HepG2 (cell line): ENCODE results near the gene NECTIN2. TPM values are rescaled to one million over a fixed set of nuclear protein-coding genes. Genes with fewer than 3 reads are reported as not detected.

Experiments used
- AFF4 ChIP-seq: sonication (generic); formaldehyde crosslinking; IDR thresholded peaks from 2 replicates; pipeline ENCODE4 v1.4.0; 2020; ENCODE audit warnings: missing genetic modification reagents
- AKNA ChIP-seq: sonication (generic); formaldehyde crosslinking; IDR thresholded peaks from 2 replicates; pipeline ENCODE4 v1.4.0; 2020; ENCODE audit warnings: missing genetic modification reagents, borderline replicate concordance
- ARID5B ChIP-seq: IDR thresholded peaks from 2 replicates; pipeline ENCODE4 v1.4.0; 2020; ENCODE audit warnings: mild to moderate bottlenecking, missing genetic modification reagents
- ARNTL ChIP-seq: sonication (generic); formaldehyde crosslinking; IDR thresholded peaks from 2 replicates; pipeline ENCODE4 v1.4.0; 2020; ENCODE audit warnings: mild to moderate bottlenecking, missing genetic modification reagents
- CEBPB ChIP-seq: IDR thresholded peaks from 2 replicates; pipeline ENCODE4 v1.6.1; 2011; ENCODE audit warnings: low read depth, low read length, improper control_type of control experiment, borderline replicate concordance
- FOXO1 ChIP-seq: sonication (generic); formaldehyde crosslinking; IDR thresholded peaks from 2 replicates; pipeline ENCODE4 v1.4.0; 2020; ENCODE audit warnings: missing genetic modification reagents
- GTF2F1 ChIP-seq: fragments of 150-350 bp; IDR thresholded peaks from 2 replicates; pipeline ENCODE4 v1.6.1; 2014; ENCODE audit warnings: low read length
- KLF6 ChIP-seq: IDR thresholded peaks from 2 replicates; pipeline ENCODE4 v1.8.0; 2016; ENCODE audit warnings: missing biosample characterization, missing genetic modification reagents
- TEAD3 ChIP-seq: optimal IDR thresholded peaks from 2 replicates; pipeline ENCODE3; 2016; ENCODE audit warnings: borderline replicate concordance
- ZNF530 ChIP-seq: sonication (generic); formaldehyde crosslinking; IDR thresholded peaks from 2 replicates; pipeline ENCODE4 v1.5.0; 2020; ENCODE audit warnings: low read depth, mild to moderate bottlenecking, missing genetic modification reagents
- ZNF546 ChIP-seq: sonication (generic); formaldehyde crosslinking; conservative IDR thresholded peaks from 2 replicates; pipeline ENCODE4 v1.8.1; 2023; ENCODE audit warnings: mild to moderate bottlenecking, missing genetic modification reagents
- ZNF572 ChIP-seq: sonication (generic); formaldehyde crosslinking; IDR thresholded peaks from 2 replicates; pipeline ENCODE4 v1.5.1; 2020; ENCODE audit warnings: mild to moderate bottlenecking, missing genetic modification reagents
- ZNF737 ChIP-seq: sonication (generic); formaldehyde crosslinking; IDR thresholded peaks from 2 replicates; pipeline ENCODE4 v1.5.0; 2020; ENCODE audit warnings: missing genetic modification reagents, mild to moderate bottlenecking, borderline replicate concordance
- ZSCAN22 ChIP-seq: sonication (generic); formaldehyde crosslinking; IDR thresholded peaks from 2 replicates; pipeline ENCODE4 v1.4.0; 2020; ENCODE audit warnings: mild to moderate bottlenecking, missing genetic modification reagents
- polyA plus RNA-seq, 8 experiments: library from polyadenylated mRNA; depleted of rRNA in 3 of 8; stranded (reverse) in 7 of 8; unstranded in 1 of 8; fragments of >200 nt; fragmentation: Illumina TruSeq in 4 of 8; extraction: Trizol in 4 of 8; gene quantifications; 2 replicates each; pipeline versions ENCODE4 v1.2.1 to v1.2.3, GENCODE V29; 2011 to 2016; ENCODE audit warnings: low read depth in 4 of 8, missing spikeins in 1 of 8, mixed read lengths in 1 of 8; ENCODE audit not compliant: insufficient read depth in 1 of 8
- total RNA-seq, 5 experiments: library from RNA; depleted of rRNA; stranded (reverse); fragments of >200 nt; fragmentation: Illumina TruSeq; extraction: Trizol; gene quantifications; 2 replicates each; pipeline ENCODE4 v1.2.3, GENCODE V29; 2016; ENCODE audit warnings: low read depth in 1 of 5
- TF ChIP-seq, protein P1 (sequence below): sonication (generic); formaldehyde crosslinking; IDR thresholded peaks from 2 replicates; pipeline ENCODE4; 2020; ENCODE audit warnings: missing genetic modification reagents, mild to moderate bottlenecking, borderline replicate concordance

NECTIN2 gene
- total and polyA plus RNA-seq, 2 of the 13 experiments (the other 11 are each of a cell fraction or from before 2014, with no cell fraction given) = 75.4 to 114 TPM

DNA sequence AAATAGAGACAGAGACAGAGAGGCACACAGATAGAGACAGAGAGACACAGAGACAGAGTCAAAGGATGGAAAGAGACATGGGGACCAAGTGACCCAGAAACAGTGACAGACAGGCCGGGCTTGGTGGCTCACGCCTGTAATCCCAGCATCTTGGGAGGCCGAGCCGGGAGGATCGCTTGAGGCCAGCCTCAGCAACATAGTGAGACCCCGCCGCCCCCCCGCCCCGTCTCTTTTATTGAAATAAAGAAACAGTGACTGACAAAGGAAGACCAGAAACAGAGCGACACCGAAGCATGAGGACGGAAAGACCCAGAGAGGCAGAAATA lies 848 bp upstream of the NECTIN2 start (continued):
- TF ChIP-seq ZSCAN22 (CRISPR knock-in tag) (no peak), ZNF530 (CRISPR knock-in tag) (no peak), FOXO1 (CRISPR knock-in tag) (no peak), ARID5B (no peak), TEAD3 (CRISPR knock-in tag) (no peak), ARNTL (no peak), ZNF737 (CRISPR knock-in tag) (no peak), ZNF546 (CRISPR knock-in tag) (no peak), CEBPB (no peak), AKNA (CRISPR knock-in tag) (no peak), ZNF572 (CRISPR knock-in tag) (no peak), AFF4 (CRISPR knock-in tag) (no peak), KLF6 (CRISPR knock-in tag) (no peak), GTF2F1 (no peak)
- TF ChIP-seq, protein P1, sequence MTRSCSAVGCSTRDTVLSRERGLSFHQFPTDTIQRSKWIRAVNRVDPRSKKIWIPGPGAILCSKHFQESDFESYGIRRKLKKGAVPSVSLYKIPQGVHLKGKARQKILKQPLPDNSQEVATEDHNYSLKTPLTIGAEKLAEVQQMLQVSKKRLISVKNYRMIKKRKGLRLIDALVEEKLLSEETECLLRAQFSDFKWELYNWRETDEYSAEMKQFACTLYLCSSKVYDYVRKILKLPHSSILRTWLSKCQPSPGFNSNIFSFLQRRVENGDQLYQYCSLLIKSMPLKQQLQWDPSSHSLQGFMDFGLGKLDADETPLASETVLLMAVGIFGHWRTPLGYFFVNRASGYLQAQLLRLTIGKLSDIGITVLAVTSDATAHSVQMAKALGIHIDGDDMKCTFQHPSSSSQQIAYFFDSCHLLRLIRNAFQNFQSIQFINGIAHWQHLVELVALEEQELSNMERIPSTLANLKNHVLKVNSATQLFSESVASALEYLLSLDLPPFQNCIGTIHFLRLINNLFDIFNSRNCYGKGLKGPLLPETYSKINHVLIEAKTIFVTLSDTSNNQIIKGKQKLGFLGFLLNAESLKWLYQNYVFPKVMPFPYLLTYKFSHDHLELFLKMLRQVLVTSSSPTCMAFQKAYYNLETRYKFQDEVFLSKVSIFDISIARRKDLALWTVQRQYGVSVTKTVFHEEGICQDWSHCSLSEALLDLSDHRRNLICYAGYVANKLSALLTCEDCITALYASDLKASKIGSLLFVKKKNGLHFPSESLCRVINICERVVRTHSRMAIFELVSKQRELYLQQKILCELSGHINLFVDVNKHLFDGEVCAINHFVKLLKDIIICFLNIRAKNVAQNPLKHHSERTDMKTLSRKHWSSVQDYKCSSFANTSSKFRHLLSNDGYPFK = peak; percentile 99
